H1 (cell line): ENCODE data around the gene NBEA. TPM values are rescaled to one million over a fixed set of nuclear protein-coding genes. Genes with fewer than 3 reads are reported as not detected.

Experiments
- CTCF ChIA-PET: fragments of 300-600 bp; sonication (Branson Sonifier 250); formaldehyde crosslinking; loops from one replicate; lab custom pipeline; 2021; ENCODE audit not compliant: partially characterized antibody; lab: Charles Lee
- POLR2A ChIA-PET: fragments of 300-600 bp; sonication (Branson Sonifier 250); formaldehyde crosslinking; loops from one replicate; lab custom pipeline; 2021; ENCODE audit warnings: inconsistent platforms; ENCODE audit not compliant: partially characterized antibody; lab: Charles Lee
- DNase-seq, 2 experiments: peaks; one replicate each; pipeline versions ENCODE4 v3.0.0 to v3.0.0-alpha.2; 2010 to 2022; ENCODE audit warnings: low spot score in 2 of 2, low read depth in 1 of 2, mixed read lengths in 1 of 2
- FAIRE-seq: peaks from 2 replicates; lab custom pipeline; 2011; peaks lifted over from hg19 to GRCh38; lab: Jason Lieb, UNC
- H2AFZ ChIP-seq: 2 replicates; pipeline ENCODE4 v1.8.1; 2012; ENCODE audit warnings: low read length, inconsistent platforms
- H2AK5ac ChIP-seq: 2 replicates; pipeline ENCODE4 v1.6.1; 2013; ENCODE audit warnings: low read depth, low read length
- H2BK120ac ChIP-seq: replicated peaks from 2 replicates; pipeline ENCODE3; 2013; ENCODE audit warnings: low read depth, low read length, inconsistent platforms
- H2BK12ac ChIP-seq: 2 replicates; pipeline ENCODE4 v1.6.1; 2013; ENCODE audit warnings: low read depth, low read length
- H2BK15ac ChIP-seq: 2 replicates; pipeline ENCODE4 v1.6.1; 2013; ENCODE audit warnings: low read length
- H2BK20ac ChIP-seq: 2 replicates; pipeline ENCODE4 v1.6.1; 2013; ENCODE audit warnings: low read length
- H2BK5ac ChIP-seq: 2 replicates; pipeline ENCODE4 v1.6.1; 2013; ENCODE audit warnings: low read depth, low read length
- H3K14ac ChIP-seq: 2 replicates; pipeline ENCODE4 v1.6.1; 2013; ENCODE audit warnings: inconsistent platforms; ENCODE audit not compliant: insufficient read length
- H3K18ac ChIP-seq: 2 replicates; pipeline ENCODE4 v1.6.1; 2013; ENCODE audit warnings: low read length; ENCODE audit errors: extremely low read depth
- H3K23ac ChIP-seq: 2 replicates; pipeline ENCODE4 v1.6.1; 2013; ENCODE audit warnings: inconsistent platforms; ENCODE audit not compliant: insufficient read length
- H3K23me2 ChIP-seq: 2 replicates; pipeline ENCODE4 v1.6.1; 2013; ENCODE audit warnings: low read depth, low read length
- H3K27ac ChIP-seq: 2 replicates; pipeline ENCODE4 v1.6.1; 2011; ENCODE audit warnings: low read depth, low read length, inconsistent platforms
- H3K27me3 ChIP-seq, 4 experiments: replicated peaks in 1 of 4; 1 replicate in 1 of 4; 2 replicates in 3 of 4; pipeline versions ENCODE4 v1.6.1 to v1.8.1; 2011 to 2013; ENCODE audit warnings: low read length in 3 of 4, mild to moderate bottlenecking in 3 of 4, inconsistent platforms in 2 of 4, mixed read lengths in 2 of 4, moderate library complexity in 1 of 4; ENCODE audit not compliant: control insufficient read depth in 3 of 4, insufficient read depth in 3 of 4; ENCODE audit errors: extremely low read depth in 1 of 4
- H3K36me3 ChIP-seq, 4 experiments: 2 replicates each; pipeline versions ENCODE4 v1.6.1 to v1.8.1; 2011 to 2013; ENCODE audit warnings: mild to moderate bottlenecking in 4 of 4, low read length in 3 of 4, moderate library complexity in 2 of 4, control low read depth in 1 of 4, inconsistent platforms in 1 of 4; ENCODE audit not compliant: insufficient read depth in 4 of 4, control insufficient read depth in 2 of 4
- H3K4ac ChIP-seq: replicated peaks from 2 replicates; pipeline ENCODE3; 2013; ENCODE audit warnings: low read length, low read depth, mixed read lengths, inconsistent platforms; ENCODE audit not compliant: insufficient read length
- H3K4me1 ChIP-seq, 4 experiments: replicated peaks in 1 of 4; 1 replicate in 1 of 4; 2 replicates in 3 of 4; pipeline versions ENCODE4 v1.6.1 to v1.8.1; 2011 to 2013; ENCODE audit warnings: low read length in 3 of 4, inconsistent platforms in 2 of 4, mixed read lengths in 1 of 4; ENCODE audit not compliant: insufficient read depth in 4 of 4, control insufficient read depth in 3 of 4
- H3K4me2 ChIP-seq, 2 experiments: 2 replicates each; pipeline versions ENCODE4 v1.6.1 to v1.8.1; 2011 to 2013; ENCODE audit warnings: low read depth in 2 of 2, low read length in 2 of 2, control low read depth in 1 of 2, inconsistent platforms in 1 of 2, mild to moderate bottlenecking in 1 of 2; ENCODE audit not compliant: insufficient read depth in 1 of 2
- H3K4me3 ChIP-seq, 4 experiments: fragments of 200-600, 300-600 bp in 1 of 4; sonication (generic), shearing (Covaris generic), sonication (Bioruptor Twin) in 1 of 4; 2 replicates each; pipeline versions ENCODE4 v1.5.1 to v1.8.1; 2011 to 2016; ENCODE audit warnings: low read length in 4 of 4, low read depth in 3 of 4, control low read depth in 2 of 4, inconsistent platforms in 2 of 4, mild to moderate bottlenecking in 2 of 4, mixed read lengths in 1 of 4, moderate library complexity in 1 of 4; ENCODE audit not compliant: insufficient read depth in 2 of 4; ENCODE audit errors: extremely low read depth in 1 of 4
- H3K56ac ChIP-seq: replicated peaks from 2 replicates; pipeline ENCODE3; 2013; ENCODE audit warnings: low read depth, mild to moderate bottlenecking, mixed read lengths, low read length, inconsistent platforms; ENCODE audit not compliant: insufficient read length
- H3K79me1 ChIP-seq: 2 replicates; pipeline ENCODE4 v1.6.1; 2013; ENCODE audit warnings: low read depth, low read length, control low read depth
- H3K79me2 ChIP-seq, 2 experiments: 2 replicates each; pipeline versions ENCODE4 v1.6.1 to v1.8.1; 2012 to 2013; ENCODE audit warnings: low read length in 2 of 2, mild to moderate bottlenecking in 2 of 2, inconsistent platforms in 1 of 2; ENCODE audit not compliant: insufficient read depth in 2 of 2, control insufficient read depth in 1 of 2
- H3K9ac ChIP-seq, 4 experiments: replicated peaks in 1 of 4; 1 replicate in 1 of 4; 2 replicates in 3 of 4; pipeline versions ENCODE4 v1.6.1 to v1.8.1; 2011 to 2013; ENCODE audit warnings: low read depth in 3 of 4, low read length in 3 of 4, control low read depth in 2 of 4, mild to moderate bottlenecking in 2 of 4, moderate library complexity in 2 of 4, inconsistent platforms in 1 of 4; ENCODE audit errors: extremely low read depth in 1 of 4
- H3K9me3 ChIP-seq, 2 experiments: 2 replicates each; pipeline versions ENCODE4 v1.6.1 to v1.8.1; 2012 to 2013; ENCODE audit warnings: mild to moderate bottlenecking in 2 of 2, moderate library complexity in 2 of 2, control low read depth in 1 of 2, inconsistent platforms in 1 of 2, low read depth in 1 of 2, low read length in 1 of 2, mixed read lengths in 1 of 2; ENCODE audit not compliant: insufficient read depth in 2 of 2
- H4K20me1 ChIP-seq, 2 experiments: replicated peaks in 1 of 2; 2 replicates each; pipeline versions ENCODE3 to v1.8.1; 2011 to 2013; ENCODE audit warnings: inconsistent platforms in 2 of 2, low read length in 2 of 2, mild to moderate bottlenecking in 1 of 2; ENCODE audit not compliant: insufficient read depth in 2 of 2, control insufficient read depth in 1 of 2
- H4K5ac ChIP-seq: 2 replicates; pipeline ENCODE4 v1.6.1; 2013; ENCODE audit warnings: low read length, low read depth, mixed read lengths, inconsistent platforms; ENCODE audit not compliant: insufficient read length
- H4K8ac ChIP-seq: 2 replicates; pipeline ENCODE4 v1.8.0; 2013; ENCODE audit warnings: mild to moderate bottlenecking, moderate library complexity, low read length, inconsistent platforms; ENCODE audit not compliant: insufficient read depth; ENCODE audit errors: extremely low read depth
- H4K91ac ChIP-seq: replicated peaks from 2 replicates; pipeline ENCODE3; 2013; ENCODE audit warnings: low read length, mixed read lengths, inconsistent platforms; ENCODE audit not compliant: insufficient read length
- CHD2 ChIP-seq: IDR thresholded peaks from 2 replicates; pipeline ENCODE4 v1.6.1; 2012; ENCODE audit warnings: low read length, improper control_type of control experiment
- EZH2 ChIP-seq: fragments of 200-600 bp; sonication (generic); IDR thresholded peaks from 2 replicates; pipeline ENCODE4 v1.7.1; 2012; ENCODE audit warnings: low read depth, mild to moderate bottlenecking, moderate library complexity, low read length, inconsistent platforms; ENCODE audit not compliant: severe bottlenecking
- HDAC6 ChIP-seq: IDR thresholded peaks from one replicate; pipeline ENCODE4 v1.7.1; 2012; ENCODE audit warnings: low read depth, mild to moderate bottlenecking, inconsistent platforms, low read length, moderate library complexity
- NRF1 ChIP-seq: IDR thresholded peaks from 2 replicates; pipeline ENCODE4 v1.6.1; 2011; ENCODE audit warnings: mild to moderate bottlenecking, low read depth, low read length, improper control_type of control experiment
- POLR2A ChIP-seq, 2 experiments: IDR thresholded peaks; 1 replicate in 1 of 2; 2 replicates in 1 of 2; pipeline ENCODE4 v1.6.1; 2011; ENCODE audit warnings: low read depth in 2 of 2, low read length in 2 of 2, mild to moderate bottlenecking in 2 of 2; ENCODE audit errors: control extremely low read depth in 1 of 2
- SP1 ChIP-seq: IDR thresholded peaks from 2 replicates; pipeline ENCODE4 v1.6.1; 2011; ENCODE audit warnings: low read depth, low read length
- SP2 ChIP-seq: IDR thresholded peaks from 2 replicates; pipeline ENCODE4 v1.6.1; 2012; ENCODE audit warnings: mild to moderate bottlenecking, low read length, inconsistent platforms
- TAF1 ChIP-seq: IDR thresholded peaks from 2 replicates; pipeline ENCODE4 v1.6.1; 2011; ENCODE audit warnings: mild to moderate bottlenecking, low read depth, low read length
- TBP ChIP-seq: IDR thresholded peaks from 2 replicates; pipeline ENCODE4 v1.6.1; 2011; ENCODE audit warnings: low read depth, low read length, improper control_type of control experiment
- YY1 ChIP-seq: IDR thresholded peaks from 2 replicates; pipeline ENCODE4 v1.6.1; 2011; ENCODE audit warnings: low read depth, mild to moderate bottlenecking, low read length
- WGBS, 2 experiments: shearing (Covaris generic) in 1 of 2; methylation state at CpG; one replicate each; pipeline versions ENCODE4 v1.1.6 to v1.1.7; 2013 to 2015; ENCODE audit warnings: low lambda C conversion rate in 2 of 2, mixed read lengths in 2 of 2, inconsistent platforms in 1 of 2, low coverage in 1 of 2, missing lambda C conversion rate in 1 of 2; ENCODE audit not compliant: insufficient replicate concordance in 2 of 2, insufficient coverage in 1 of 2, insufficient read length in 1 of 2; ENCODE audit errors: extremely low coverage in 1 of 2, missing lambda C conversion rate in 1 of 2; 5-methylcytosine and 5-hydroxymethylcytosine counted together
- polyA plus RNA-seq, 7 experiments: library from polyadenylated mRNA; depleted of rRNA in 3 of 7; stranded (reverse) in 5 of 7; unstranded in 2 of 7; fragments of >200 nt in 5 of 7; fragments of 200-250 nt in 2 of 7; gene quantifications; 1 replicate in 5 of 7; 2 replicates in 1 of 7; 4 replicates in 1 of 7; pipeline versions ENCODE4 v1.2.1 to v1.2.3, GENCODE V29; 2011 to 2013; ENCODE audit warnings: missing spikeins in 2 of 7, mixed read lengths in 2 of 7
- total RNA-seq: library from RNA; stranded (reverse); fragmentation: NEBNext Ultra II Directional; extraction: Animal tissue kit (Norgen Biotek cat#: 25700); gene quantifications from 2 replicates; pipeline ENCODE4 v1.2.1, GENCODE V29; 2021
- TF ChIP-seq, protein P1 (sequence below): IDR thresholded peaks from 2 replicates; pipeline ENCODE4 v1.6.1; 2011; ENCODE audit warnings: low read length, improper control_type of control experiment

Gene NBEA
- total and polyA plus RNA-seq, 2 of the 8 experiments (the other 6 are each of a cell fraction or from before 2014, with no cell fraction given), result 14.2 to 21.5 TPM

DNA sequence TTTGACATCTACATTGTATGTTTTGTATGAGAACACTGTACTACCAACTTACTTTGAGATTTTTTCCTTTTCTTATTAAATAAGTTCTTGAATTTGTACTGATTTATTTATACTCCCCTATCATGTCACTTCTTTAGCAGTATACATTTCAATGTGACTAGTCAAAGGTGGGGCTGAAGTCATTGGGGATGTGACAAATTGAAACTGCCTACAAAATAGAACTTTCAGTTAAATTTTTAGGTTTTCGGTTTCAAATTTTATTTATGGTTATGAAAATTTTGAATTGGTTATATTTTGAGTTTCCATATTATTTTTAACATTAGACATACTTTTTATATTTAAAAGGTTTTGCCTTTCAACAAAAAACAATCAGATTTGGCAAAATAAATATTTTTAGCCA, 221.6 kb downstream of the NBEA start:
- FAIRE-seq, result no peak
- Histone ChIP-seq H3K14ac (no peak overlapping the region), H3K4me2 (no peak overlapping the region), H3K79me1 (no peaks in the 10 kb centered on the region), H3K4ac (no peak overlapping the region), H2BK20ac (no peak overlapping the region), H2AK5ac (no peak overlapping the region), H3K9ac (no peak overlapping the region), H3K56ac (no peak overlapping the region), H3K27me3 (no peaks in the 10 kb centered on the region), H3K79me2 (no peaks in the 10 kb centered on the region), H2AFZ (no peak overlapping the region), H3K4me3 (no peak overlapping the region), H4K8ac (no peak overlapping the region), H4K20me1 (no peaks in the 10 kb centered on the region), H4K91ac (no peak overlapping the region), H2BK15ac (no peak overlapping the region), H2BK5ac (no peak overlapping the region), H3K18ac (no peak overlapping the region), H3K36me3 (peaks cover 0 to 4% (median 3%) of the 10 kb centered on the region in 4 experiments; a peak in 2 of 8 replicates), H2BK12ac (no peak overlapping the region), H2BK120ac (no peak overlapping the region), H3K23me2 (no peaks in the 10 kb centered on the region), H3K23ac (no peak overlapping the region), H3K4me1 (peaks cover 0 to 2% (median 0%) of the 10 kb centered on the region in 4 experiments; a peak in 1 of 7 replicates), H3K9me3 (no peaks in the 10 kb centered on the region), H4K5ac (no peak overlapping the region), H3K27ac (no peak overlapping the region)
- ChIA-PET CTCF (interaction anchor here (0.6 to 1.4 kb wide), 9 partner anchors 62 to 1235 kb away, joined by 3 to 4 read pairs (median 3); no protein-coding TSS in a partner anchor), POLR2A (no interaction called here)
- WGBS, 2 experiments, result 88% methylated on average over 1 of the region's 1 CpG; no CpG with 5 or more reads in 1 of the 2 experiments
- TF ChIP-seq, protein P1, sequence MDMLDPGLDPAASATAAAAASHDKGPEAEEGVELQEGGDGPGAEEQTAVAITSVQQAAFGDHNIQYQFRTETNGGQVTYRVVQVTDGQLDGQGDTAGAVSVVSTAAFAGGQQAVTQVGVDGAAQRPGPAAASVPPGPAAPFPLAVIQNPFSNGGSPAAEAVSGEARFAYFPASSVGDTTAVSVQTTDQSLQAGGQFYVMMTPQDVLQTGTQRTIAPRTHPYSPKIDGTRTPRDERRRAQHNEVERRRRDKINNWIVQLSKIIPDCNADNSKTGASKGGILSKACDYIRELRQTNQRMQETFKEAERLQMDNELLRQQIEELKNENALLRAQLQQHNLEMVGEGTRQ, result no peak
- TF ChIP-seq HDAC6, result no peak
- no peak for TF ChIP-seq TAF1
- no peak for TF ChIP-seq NRF1
- no peak for TF ChIP-seq SP2
- TF ChIP-seq POLR2A (IDR thresholded peaks at IDR 0.05; ENCODE audit: control extremely low read depth in 1 of 2, low read depth in 2 of 2, low read length in 2 of 2), result no peak
- TF ChIP-seq TBP, result no peak
- TF ChIP-seq EZH2, result no peak
- TF ChIP-seq SP1, result no peak
- no peak for TF ChIP-seq CHD2
- no peak for TF ChIP-seq YY1
- DNase-seq, result no peak
